NCI-H2171 (cell line): ENCODE data around the gene PCDH8.
"Not testable (repeated sequence)": the region's sequence is repeated elsewhere in the genome, so short reads cannot be mapped to it uniquely, and the experiment has no call there.

Experiments used
- DNase-seq: peaks from one replicate; lab custom pipeline; 2025; lab: John Stamatoyannopoulos, UW

Gene PCDH8

DNA sequence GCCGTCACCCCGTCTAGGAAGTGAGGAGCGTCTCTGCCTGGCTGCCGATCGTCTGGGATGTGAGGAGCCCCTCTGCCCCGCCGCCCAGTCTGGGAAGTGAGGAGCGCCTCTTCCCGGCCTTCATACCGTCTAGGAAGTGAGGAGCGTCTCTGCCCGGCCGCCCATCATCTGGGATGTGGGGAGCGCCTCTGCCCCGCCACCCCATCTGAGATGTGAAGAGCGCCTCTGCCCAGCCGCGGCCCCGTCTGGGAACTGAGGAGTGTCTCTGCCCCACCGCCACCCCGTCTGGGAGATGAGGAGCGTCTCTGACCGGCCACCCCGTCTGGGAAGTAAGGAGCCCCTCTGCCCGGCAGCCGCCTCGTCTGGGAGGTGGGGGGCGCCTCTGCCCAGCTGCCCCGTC, 30.6 kb downstream of the PCDH8 start:
- DNase-seq, result not testable (repeated sequence)

DNA sequence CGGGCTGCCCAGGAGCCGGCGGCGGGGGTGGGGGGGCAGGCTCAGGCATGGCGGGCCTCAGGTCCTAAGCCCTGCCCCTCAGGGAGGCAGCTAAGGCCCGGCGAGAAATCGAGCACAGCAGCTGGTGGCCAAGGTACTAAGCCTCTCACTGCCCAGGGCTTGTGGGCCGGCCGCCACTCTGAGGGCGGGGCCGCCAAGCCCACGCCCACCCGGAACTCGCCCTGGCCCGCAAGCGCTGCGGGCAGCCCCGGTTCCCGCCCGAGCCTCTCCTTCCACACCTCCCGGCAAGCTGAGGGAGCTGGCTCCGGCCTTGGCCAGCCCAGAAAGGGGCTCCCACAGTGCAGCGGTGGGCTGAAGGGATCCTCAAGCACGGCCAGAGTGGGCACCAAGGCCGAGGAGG, 33.1 kb downstream of the PCDH8 start:
- DNase-seq, result no peak

DNA sequence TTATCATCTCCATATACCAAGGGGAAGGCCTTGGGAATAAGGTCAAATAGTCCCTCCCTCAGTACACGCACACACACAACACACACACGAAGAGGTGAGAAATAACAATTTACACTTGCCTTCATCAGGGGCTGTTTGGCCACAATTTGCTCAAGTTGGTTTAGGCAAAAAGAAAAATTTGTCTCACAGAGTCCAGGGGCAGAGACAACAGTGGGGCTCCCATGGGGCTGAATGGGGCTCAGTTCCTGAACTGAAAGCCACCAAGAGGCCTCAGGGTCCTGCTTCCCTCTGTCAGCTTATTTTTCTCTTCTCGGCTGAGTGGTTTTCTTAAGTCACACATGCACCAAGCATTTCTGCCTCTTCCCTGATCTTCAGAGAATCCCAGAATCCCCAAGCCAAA, 35.5 kb downstream of the PCDH8 start:
- no peak for DNase-seq

DNA sequence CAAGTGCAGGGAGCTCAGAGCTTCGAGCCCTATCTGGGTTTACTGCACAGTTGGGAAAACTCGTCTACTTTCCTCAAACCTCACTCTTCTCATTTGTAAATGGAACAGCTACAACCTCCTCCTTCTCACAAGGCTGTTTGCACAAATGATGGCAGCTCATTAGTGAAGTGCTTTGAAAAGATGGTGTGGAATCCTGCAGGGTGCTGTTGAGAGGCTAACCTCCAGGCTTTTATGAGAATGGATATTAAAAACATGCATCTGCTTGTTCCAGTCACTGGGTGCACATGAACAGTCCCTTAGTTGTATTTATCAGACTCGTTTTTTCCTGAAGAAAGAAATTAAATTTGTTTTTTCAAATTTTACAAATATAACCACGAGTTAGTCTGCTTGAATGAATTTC, 36.6 kb downstream of the PCDH8 start:
- DNase-seq, result no peak

DNA sequence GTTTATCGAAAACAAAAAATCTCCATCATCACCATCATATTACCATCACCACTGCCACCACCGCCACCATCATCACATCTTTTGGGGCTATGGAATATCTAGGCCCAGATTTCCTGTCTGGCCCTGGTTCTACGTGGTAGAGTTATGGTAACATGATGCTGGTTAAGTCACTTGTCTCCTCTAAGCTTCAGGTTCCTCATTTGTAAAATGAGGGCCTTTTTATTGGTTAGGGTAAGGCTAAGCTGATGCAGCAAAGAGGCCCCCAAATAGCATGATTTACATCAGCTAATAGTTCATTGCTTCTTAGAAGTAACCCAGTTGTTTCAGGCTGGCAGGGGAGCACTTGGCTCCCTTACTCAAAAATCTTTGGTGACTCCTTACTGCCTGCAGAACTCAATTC, 37.9 kb downstream of the PCDH8 start:
- DNase-seq, result no peak

DNA sequence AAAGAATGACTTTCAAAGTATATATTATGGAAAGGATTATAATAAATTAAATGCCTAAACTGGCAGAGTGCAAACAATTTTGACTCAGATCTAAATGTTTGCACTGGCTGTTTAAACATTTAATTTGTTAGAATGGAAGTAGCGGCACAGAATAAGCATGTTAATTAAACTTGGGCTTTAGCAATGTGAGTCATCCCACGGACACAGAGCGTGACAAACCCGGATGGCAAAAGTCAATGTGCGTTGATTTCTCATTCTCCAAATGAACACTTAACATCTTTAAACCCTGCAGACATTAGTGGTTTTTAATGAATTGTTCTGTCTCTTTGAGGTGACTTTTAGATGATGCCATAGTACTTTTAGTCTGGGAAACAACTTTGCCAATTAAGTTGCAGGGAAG, 38.4 kb downstream of the PCDH8 start:
- no peak for DNase-seq

DNA sequence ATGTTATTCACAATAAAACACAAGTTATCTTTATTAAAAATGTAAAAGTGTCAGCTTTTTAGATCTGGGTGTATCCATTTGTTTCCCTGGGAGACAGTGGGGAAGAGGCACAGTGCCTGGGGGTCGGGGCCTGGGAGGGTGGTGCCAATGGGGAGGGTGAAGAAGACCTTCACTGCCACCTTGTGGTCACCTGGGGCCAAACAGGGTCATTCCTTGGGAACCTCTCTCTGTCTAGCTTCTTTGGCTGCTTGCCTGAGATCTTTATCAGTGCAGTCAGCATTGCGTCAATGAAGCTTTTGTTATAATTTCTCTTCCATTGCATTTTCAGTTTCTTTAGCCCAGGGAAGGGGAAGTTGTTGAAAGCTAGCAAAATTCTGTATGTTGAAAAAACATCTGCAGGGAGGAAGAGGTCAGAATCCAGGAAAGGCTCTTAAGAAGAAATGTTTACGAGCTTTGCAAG, 39.1 kb downstream of the PCDH8 start:
- DNase-seq, result peak; percentile 77

DNA sequence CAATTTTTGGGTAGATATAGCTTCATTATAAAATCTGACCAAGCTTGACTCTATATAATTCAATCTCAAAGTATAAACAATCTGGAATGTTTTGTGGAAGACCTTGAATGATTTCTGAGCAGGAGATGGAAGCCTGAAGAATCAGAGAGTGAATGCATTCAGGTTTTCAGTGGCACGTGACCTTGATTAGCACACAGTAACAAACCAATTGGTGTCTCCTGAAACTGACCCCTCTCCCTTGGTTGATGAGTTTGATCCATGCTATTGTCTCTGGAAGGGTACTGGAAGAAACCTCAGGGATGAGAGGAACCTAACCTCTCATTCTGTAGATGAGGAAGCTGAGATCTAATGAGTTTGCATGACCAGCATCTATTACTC, 39.6 kb downstream of the PCDH8 start:
- no peak for DNase-seq

DNA sequence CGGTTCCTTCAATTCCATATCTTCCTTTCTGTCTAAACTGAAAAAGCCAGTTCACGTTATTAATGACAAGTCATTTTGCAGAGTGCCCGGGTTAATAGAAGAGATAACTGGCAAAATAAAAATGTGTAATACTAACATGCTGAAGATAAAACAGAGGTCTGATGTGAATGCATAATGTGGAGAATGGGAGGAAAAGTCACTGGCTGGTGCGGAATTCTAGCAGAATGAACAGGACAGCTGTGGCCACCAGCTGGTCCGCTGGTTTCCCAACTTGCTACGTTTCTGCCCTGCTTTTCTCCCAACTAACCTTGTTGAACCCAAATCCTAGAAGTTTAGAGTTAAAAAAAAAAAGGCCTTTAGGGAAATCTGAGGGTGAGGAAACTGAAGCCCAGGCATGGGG, 42.4 kb downstream of the PCDH8 start:
- no peak for DNase-seq

DNA sequence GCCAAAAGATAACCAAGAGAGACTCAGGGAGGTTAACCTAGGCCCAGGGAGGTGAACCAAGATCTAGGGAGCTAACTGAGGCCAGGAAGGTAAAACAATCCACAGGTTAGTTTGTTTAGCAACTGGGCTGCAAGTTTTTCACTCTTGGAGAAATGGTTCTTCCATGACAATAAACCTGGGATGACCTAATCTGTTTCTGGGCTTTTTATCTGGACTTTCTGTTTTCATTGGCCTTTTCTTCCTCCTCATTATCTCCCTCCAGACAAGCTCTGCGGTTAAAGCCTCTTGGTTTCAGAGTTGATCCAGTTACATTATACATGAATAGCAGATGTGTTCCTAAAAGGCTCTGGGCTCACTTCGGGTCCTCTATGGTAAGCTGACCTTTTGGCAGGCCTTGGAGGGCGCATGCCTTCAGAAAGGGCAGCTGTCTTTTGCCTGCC, 44.2 kb downstream of the PCDH8 start:
- DNase-seq, result no peak

DNA sequence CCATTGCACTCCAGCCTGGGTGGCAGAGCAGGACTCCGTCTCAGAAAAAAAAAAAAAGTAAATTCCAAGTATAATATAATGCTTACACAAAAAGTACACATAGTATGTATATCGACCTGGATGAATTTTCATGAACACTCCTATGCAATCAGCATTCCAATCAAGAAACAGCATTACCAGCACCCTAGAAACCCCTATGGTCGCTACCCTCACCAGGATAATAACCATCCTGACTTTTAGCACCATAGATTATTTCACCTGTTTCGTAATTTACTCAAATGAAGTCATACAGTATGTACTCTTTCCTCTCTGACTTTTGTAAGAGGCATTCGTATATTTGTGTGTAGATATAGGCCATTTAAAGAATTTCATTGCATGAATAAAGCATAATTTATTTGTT, 47.6 kb downstream of the PCDH8 start:
- no peak for DNase-seq

DNA sequence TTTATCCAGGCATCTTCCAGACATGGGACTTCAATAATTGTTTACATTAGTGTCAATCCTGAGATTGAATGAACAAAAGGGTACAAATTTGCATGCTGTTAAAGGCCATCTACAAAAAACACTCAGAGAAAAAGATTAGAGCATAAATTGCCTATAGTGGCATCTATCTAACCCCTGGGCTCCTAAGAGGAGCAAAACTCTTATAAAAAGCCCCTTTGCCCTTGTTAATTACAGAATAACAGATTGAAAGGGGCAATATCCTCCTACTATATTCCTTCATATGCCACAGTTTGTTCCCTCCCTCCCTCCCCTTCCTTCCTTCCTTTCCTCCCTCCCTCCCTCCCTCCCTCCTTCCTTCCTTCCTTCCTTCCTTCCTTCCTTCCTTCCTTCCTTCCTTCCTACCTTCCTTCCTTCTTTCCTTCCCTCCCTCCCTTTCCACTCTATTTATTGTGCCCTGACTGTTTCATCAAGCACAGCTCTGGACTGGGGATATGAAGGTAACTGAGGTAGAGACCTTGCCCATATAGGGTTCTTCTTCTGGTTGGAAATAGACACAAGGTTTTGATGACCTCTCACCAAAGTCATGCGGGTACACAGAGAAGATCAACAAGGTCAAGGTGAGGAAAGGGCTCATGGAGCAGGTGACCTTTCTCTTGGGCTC, 49.5 kb downstream of the PCDH8 start:
- DNase-seq, result no peak

DNA sequence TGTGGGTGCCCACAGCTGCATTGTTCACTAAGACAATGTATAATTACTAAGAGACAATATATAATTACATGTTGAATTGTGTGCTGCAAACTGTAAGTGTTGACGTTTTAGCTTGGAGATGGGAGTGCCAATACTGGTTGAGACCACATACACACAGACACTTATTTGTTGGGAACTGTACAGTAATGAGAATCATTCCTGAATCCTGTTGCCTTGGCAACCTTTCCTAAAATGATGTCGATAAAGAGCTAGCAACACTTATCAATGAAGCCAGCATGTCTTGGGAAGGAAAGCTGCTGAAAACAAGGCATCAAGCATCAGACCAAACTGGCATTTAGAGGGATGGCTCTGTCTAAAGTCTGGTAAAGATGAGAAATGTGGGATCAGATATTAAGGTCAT, 51.3 kb downstream of the PCDH8 start:
- no peak for DNase-seq

DNA sequence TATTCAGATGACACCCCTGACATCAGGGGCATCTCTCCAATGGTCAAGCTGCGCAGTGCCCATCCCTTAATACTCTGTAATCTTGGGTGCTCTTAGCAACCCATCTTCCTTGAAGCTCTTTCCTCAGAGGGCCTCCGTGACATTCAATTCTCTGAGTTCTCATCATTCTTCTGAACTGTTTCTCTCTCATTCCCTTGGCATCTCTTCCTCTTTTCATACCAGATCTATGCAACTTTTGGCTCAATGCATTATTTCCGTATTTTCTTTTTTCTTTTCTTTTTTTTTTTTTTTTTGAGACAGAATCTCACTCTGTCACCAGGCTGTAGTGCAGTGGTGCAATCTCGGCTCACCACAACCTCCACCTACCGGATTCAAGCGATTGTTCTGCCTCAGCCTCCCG, 53.9 kb downstream of the PCDH8 start:
- DNase-seq, result no peak

DNA sequence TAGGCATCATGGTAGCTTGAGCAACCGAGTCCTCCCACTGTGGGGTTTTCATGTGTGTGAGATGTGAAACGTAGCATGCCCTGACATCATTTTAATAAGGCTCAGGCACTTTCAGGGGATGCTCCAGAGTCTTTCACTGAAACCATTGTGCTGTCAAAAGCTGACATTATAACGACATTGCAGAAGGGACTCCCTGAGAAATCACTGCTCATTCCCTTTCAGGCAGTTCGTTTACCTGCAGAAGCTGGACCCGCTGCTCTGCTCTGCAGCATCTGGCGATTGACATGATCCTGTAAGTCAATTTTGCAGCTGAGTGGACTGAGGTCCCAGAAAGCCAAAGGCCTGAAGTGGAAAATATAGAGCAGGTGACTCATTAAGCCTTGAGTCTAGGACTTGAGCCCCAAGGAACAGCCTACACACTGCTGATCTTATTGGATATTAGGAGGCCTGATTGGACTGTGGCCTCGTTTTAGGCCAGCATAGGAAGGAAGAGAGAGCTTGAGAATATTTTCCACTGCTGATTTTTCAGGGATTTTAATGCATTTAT, 54.9 kb downstream of the PCDH8 start:
- no peak for DNase-seq
